ENCODE results near the gene EHD4.

EHD4 gene

DNA sequence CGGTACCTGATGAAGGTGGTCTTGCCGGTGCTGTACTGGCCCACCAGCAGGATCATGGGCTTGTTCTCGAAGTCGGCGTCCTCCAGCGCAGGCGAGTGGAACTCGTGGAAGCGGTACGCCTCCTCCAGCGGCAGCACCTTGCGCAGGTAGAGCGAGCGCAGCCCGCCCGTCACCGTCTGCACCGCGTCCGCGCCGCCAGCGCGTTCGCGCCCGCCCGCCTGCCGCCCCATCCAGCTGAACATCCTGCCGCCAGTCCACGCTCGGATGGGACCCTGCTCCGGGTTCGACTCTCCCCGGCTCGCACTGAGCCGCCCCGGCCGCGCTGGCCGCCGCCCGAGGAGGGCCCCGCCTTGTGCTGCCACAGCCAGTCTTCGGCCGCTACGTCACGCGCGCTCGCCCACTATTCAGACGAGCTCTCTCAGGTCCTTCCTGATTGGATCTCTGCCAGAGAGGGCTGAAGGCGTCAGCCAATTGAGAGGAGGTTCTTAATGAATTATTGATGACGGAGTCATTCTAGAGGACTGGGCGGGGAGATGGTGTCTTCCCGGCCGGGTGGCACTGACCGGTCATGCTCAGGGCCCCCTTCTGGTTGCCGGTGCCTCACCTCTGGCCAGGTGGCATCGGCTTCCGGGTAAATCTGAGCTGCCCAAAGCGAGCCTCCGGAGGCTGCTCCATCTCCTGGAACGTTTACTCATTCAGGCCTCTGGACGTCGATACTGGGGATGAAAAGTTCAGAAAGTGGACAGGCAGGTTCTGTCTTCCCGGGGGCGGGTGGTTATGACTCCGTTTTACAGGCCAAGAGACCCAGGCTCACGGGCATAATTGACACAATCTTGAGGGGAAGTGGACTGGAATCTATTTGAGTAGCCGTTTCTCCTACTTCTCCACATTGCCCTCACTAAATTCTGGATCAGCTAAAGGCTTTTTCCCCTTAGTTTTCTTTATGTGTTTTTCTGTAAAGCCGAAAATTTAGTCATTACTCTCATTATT lies at the start of gene EHD4:
Gene EHD4, minus strand, starts transcription at position 305 of the 990 bp plus-strand sequence. Its CDS starts 63 bp downstream, at position 242.
- Histone ChIP-seq H3K9ac (ENCODE audit: low read length) (peak within 1 kb of the TSS; percentile 87), H3K4me3 (ENCODE audit: low read length) (peak within 1 kb of the TSS; percentile 92), H3K36me3 (ENCODE audit: control insufficient read depth, insufficient read depth, low read length, severe bottlenecking) (no peaks in the 10 kb centered on the region), H3K27me3 (replicated peaks; ENCODE audit: control insufficient read depth, insufficient read depth, low read length) (no peaks in the 10 kb centered on the region), H3K4me1 (ENCODE audit: control insufficient read depth, insufficient read depth, low read length) (peaks cover 23% of the 10 kb centered on the region), H3K9me3 (ENCODE audit: control insufficient read depth, low read length) (no peaks in the 10 kb centered on the region)
- peak; percentile 100 for DNase-seq (ENCODE audit: low read depth)

DNA sequence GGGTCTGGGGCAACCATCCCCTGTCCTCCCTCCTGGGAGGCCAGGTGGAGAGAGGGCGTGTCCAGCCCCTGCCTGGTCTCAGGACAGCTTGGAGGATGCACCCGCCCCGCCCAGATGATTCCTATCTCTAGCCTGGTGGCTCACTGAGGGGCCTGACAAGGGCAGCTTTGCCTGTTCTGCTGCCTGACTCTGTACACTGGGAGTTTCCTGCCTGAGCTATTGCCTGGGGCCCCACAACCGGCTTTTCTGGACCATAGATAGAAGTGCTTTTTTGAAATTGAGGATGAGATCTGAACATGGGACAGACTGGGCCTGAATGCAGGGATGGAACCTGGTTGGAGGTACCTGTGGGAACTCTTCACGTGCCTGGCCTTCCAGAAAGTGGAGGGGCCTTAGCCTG lies 49.2 kb upstream of the EHD4 start:
- DNase-seq (ENCODE audit: low read depth): no peak
- Histone ChIP-seq H3K9me3 (ENCODE audit: control insufficient read depth, low read length) (peaks cover 16% of the 10 kb centered on the region), H3K36me3 (ENCODE audit: control insufficient read depth, insufficient read depth, low read length, severe bottlenecking) (no peaks in the 10 kb centered on the region), H3K27me3 (replicated peaks; ENCODE audit: control insufficient read depth, insufficient read depth, low read length) (peaks cover 51% of the 10 kb centered on the region), H3K9ac (ENCODE audit: low read length) (no peak overlapping the region), H3K4me1 (ENCODE audit: control insufficient read depth, insufficient read depth, low read length) (no peaks in the 10 kb centered on the region), H3K4me3 (ENCODE audit: low read length) (no peak overlapping the region)

DNA sequence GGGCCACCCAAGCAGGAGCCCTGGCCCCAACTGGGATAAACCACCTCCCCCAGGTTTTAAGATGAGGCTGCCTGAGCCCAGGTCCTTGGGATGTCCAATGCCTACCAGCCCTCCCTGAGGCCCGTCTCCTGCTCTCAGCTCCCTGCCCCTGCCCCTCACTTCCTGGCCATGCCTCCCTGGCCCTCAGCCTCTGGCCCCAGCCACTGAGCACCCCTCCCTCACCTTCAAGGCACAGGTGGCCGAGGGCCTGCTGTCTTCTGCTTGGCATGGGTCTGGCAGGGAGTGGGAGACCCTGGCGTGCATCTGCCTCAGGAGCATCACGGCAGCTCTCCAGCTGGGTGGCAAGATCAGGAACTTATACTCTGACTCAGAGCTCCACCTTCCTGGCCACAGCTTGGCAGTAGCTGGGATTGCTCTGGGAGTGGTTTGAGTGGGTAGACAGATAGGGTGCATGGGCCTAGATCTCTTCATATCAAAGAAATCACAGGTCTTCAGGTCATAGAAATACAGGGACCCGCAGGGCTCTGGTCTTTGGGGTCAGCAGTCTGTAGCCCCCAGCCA lies 48.4 kb upstream of the EHD4 start, which contains the start of gene PLA2G4E:
Gene PLA2G4E, minus strand, starts transcription at position 330 of the 561 bp plus-strand sequence. Its CDS starts 12 bp downstream, at position 318.
- no peaks in the 10 kb centered on the region for H3K36me3 ChIP-seq (ENCODE audit: control insufficient read depth, insufficient read depth, low read length, severe bottlenecking)
- DNase-seq (ENCODE audit: low read depth): no peak
- peaks cover 50% of the 10 kb centered on the region for H3K27me3 ChIP-seq (replicated peaks; ENCODE audit: control insufficient read depth, insufficient read depth, low read length)
- H3K4me3 ChIP-seq (ENCODE audit: low read length): no peak within 1 kb of the TSS
- no peaks in the 10 kb centered on the region for H3K4me1 ChIP-seq (ENCODE audit: control insufficient read depth, insufficient read depth, low read length)
- no peak within 1 kb of the TSS for H3K9ac ChIP-seq (ENCODE audit: low read length)
- peaks cover 16% of the 10 kb centered on the region for H3K9me3 ChIP-seq (ENCODE audit: control insufficient read depth, low read length)

DNA sequence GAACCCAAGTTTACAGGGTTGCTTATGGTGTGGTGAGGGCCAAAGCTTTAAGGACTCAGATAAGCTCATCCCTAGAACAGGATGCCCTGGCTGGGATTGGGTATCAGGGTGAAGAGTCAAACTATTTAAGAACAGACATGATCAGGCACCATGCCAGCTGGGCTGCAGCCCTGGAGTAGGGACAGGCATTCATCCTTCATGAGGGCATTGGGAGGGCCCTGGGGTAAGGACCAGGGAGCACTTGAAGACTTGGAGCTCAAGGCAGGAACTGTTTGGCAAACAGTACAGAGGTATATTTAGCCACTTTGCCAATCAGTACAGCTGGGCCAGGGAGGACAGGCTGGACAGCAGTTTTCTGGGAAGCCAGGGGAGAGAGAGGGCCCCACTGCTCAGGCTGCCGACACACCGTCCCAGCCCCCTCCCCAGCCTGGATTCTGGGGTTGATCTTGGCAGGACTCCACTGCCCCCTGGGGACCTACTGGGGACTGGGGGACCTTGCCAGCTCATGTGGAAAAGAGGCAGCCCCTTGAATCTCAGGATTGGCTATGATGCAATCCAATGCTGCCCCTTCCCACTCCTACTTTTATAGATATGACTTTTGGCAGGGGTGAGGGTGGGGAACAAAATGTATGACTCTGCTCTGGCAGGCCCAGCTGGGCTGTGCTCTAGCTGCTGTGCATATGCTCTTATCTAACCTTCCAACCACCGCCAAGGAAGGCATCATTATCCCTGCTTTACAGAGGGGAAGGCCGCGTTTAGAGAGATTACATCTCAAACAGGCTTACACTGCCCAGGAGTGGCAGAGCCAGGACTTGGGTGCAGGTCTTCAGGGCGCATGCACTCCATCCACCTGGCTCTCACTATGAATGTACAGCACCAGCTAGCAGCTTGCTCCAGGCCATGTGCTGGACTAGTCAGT lies 46.2 kb upstream of the EHD4 start:
- no peaks in the 10 kb centered on the region for H3K4me1 ChIP-seq (ENCODE audit: control insufficient read depth, insufficient read depth, low read length)
- H3K4me3 ChIP-seq (ENCODE audit: low read length): no peak overlapping the region
- DNase-seq (ENCODE audit: low read depth): no peak
- H3K36me3 ChIP-seq (ENCODE audit: control insufficient read depth, insufficient read depth, low read length, severe bottlenecking): no peaks in the 10 kb centered on the region
- H3K9ac ChIP-seq (ENCODE audit: low read length): no peak overlapping the region
- H3K9me3 ChIP-seq (ENCODE audit: control insufficient read depth, low read length): peaks cover 16% of the 10 kb centered on the region
- H3K27me3 ChIP-seq (replicated peaks; ENCODE audit: control insufficient read depth, insufficient read depth, low read length): peaks cover 67% of the 10 kb centered on the region

DNA sequence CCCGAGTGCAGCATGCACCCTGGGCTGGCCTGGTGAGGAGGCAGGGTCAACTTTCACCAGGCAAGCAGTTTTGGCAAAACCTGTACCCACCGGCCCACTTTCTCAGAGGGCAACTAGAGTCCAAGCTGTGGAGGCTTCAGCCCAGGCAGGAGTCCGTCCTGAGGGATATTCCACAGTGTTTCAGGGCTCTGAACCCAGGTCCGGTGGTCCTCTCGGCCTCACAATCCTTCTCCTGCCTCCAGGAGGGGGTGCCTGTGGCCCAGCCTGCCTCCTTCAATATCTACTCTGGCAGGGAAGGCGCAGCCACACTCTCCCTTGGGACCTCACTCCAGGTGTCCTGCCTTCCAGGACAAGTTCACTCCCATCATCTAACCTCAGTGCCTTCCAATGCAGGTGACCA lies 44.6 kb upstream of the EHD4 start:
- Histone ChIP-seq H3K4me3 (ENCODE audit: low read length) (no peak overlapping the region), H3K4me1 (ENCODE audit: control insufficient read depth, insufficient read depth, low read length) (no peaks in the 10 kb centered on the region), H3K27me3 (replicated peaks; ENCODE audit: control insufficient read depth, insufficient read depth, low read length) (peaks cover 72% of the 10 kb centered on the region), H3K9ac (ENCODE audit: low read length) (no peak overlapping the region), H3K36me3 (ENCODE audit: control insufficient read depth, insufficient read depth, low read length, severe bottlenecking) (no peaks in the 10 kb centered on the region), H3K9me3 (ENCODE audit: control insufficient read depth, low read length) (peaks cover under 1% of the 10 kb centered on the region)
- no peak for DNase-seq (ENCODE audit: low read depth)

GRCh38 chr15:42014406-42014805 lies 42.0 kb upstream of the EHD4 start:
- Histone ChIP-seq H3K9ac (ENCODE audit: low read length) (no peak overlapping the region), H3K9me3 (ENCODE audit: control insufficient read depth, low read length) (no peaks in the 10 kb centered on the region), H3K4me3 (ENCODE audit: low read length) (no peak overlapping the region), H3K36me3 (ENCODE audit: control insufficient read depth, insufficient read depth, low read length, severe bottlenecking) (no peaks in the 10 kb centered on the region), H3K4me1 (ENCODE audit: control insufficient read depth, insufficient read depth, low read length) (peaks cover 7% of the 10 kb centered on the region), H3K27me3 (replicated peaks; ENCODE audit: control insufficient read depth, insufficient read depth, low read length) (peaks cover 59% of the 10 kb centered on the region)
- DNase-seq (ENCODE audit: low read depth): no peak

DNA sequence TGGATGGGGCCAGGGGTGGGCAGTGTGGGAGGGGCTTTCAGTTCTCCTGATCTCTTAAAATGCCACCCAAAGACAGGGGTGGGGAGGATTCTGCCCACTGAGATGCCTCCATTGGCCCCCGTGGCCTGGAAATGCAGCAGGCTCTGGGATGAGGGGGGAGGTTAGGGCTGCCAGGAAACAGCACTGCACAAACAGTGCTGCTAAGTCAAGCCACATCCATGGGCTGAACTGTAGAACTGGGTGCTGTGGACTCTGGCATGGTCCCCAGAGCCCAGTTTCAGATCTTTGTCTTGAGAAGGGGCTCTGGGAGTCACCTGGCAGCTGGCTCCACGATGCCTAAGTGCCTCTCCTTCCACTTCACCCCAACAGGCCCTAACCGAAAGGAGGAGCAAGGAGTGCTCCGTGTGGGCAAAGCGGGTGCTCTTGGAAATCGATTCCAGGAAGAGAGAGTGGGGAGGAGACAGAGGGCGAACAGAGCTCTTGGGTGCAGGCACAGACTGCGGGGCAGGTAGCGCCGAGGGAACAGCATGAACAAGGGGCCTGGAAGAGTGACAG lies 40.6 kb upstream of the EHD4 start:
- no peak for DNase-seq (ENCODE audit: low read depth)
- H3K4me1 ChIP-seq (ENCODE audit: control insufficient read depth, insufficient read depth, low read length): peaks cover 7% of the 10 kb centered on the region

GRCh38 chr15:42012241-42012640 lies 39.9 kb upstream of the EHD4 start:
- no peak for DNase-seq (ENCODE audit: low read depth)
- Histone ChIP-seq H3K9ac (ENCODE audit: low read length) (no peak overlapping the region), H3K27me3 (replicated peaks; ENCODE audit: control insufficient read depth, insufficient read depth, low read length) (peaks cover 52% of the 10 kb centered on the region), H3K36me3 (ENCODE audit: control insufficient read depth, insufficient read depth, low read length, severe bottlenecking) (no peaks in the 10 kb centered on the region), H3K4me1 (ENCODE audit: control insufficient read depth, insufficient read depth, low read length) (peaks cover 7% of the 10 kb centered on the region), H3K4me3 (ENCODE audit: low read length) (no peak overlapping the region), H3K9me3 (ENCODE audit: control insufficient read depth, low read length) (peaks cover 6% of the 10 kb centered on the region)

More for the DNA sequence above, 40.6 kb upstream of the EHD4 start:
- Histone ChIP-seq H3K27me3 (replicated peaks; ENCODE audit: control insufficient read depth, insufficient read depth, low read length) (peaks cover 60% of the 10 kb centered on the region), H3K36me3 (ENCODE audit: control insufficient read depth, insufficient read depth, low read length, severe bottlenecking) (no peaks in the 10 kb centered on the region), H3K9me3 (ENCODE audit: control insufficient read depth, low read length) (no peaks in the 10 kb centered on the region), H3K9ac (ENCODE audit: low read length) (no peak overlapping the region), H3K4me3 (ENCODE audit: low read length) (no peak overlapping the region)

- H3K9me3 ChIP-seq (ENCODE audit: control insufficient read depth, low read length): peaks cover 16% of the 10 kb centered on the region
- no peak for DNase-seq (ENCODE audit: low read depth)
- peaks cover 7% of the 10 kb centered on the region for H3K4me1 ChIP-seq (ENCODE audit: control insufficient read depth, insufficient read depth, low read length)
- peaks cover 50% of the 10 kb centered on the region for H3K27me3 ChIP-seq (replicated peaks; ENCODE audit: control insufficient read depth, insufficient read depth, low read length)
- H3K4me3 ChIP-seq (ENCODE audit: low read length): no peak overlapping the region
- no peak overlapping the region for H3K9ac ChIP-seq (ENCODE audit: low read length)
- no peaks in the 10 kb centered on the region for H3K36me3 ChIP-seq (ENCODE audit: control insufficient read depth, insufficient read depth, low read length, severe bottlenecking)
These were observed 38.7 kb upstream of the EHD4 start for GRCh38 chr15:42011074-42011473.

DNA sequence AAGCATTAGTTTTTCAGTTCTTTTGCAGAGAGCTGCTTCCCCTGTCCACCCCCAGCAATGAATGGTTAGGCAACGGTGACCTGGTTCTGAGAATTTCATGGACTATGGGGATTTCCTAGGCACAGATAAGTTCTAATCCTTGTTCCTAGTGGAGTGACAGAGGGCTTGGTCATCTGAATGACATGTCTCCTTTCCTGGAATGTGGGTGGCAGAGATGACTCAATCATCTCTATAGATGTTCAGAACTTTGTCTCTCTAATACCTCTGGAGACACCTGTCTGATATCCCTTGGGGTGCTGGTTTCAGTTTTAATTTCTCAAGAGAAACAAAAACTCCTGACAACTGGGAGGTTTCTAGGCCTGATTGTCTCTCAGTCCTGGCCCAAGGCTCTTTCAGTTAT lies 38.1 kb upstream of the EHD4 start:
- peaks cover 16% of the 10 kb centered on the region for H3K9me3 ChIP-seq (ENCODE audit: control insufficient read depth, low read length)
- H3K9ac ChIP-seq (ENCODE audit: low read length): no peak overlapping the region
- H3K27me3 ChIP-seq (replicated peaks; ENCODE audit: control insufficient read depth, insufficient read depth, low read length): peaks cover 50% of the 10 kb centered on the region
- H3K36me3 ChIP-seq (ENCODE audit: control insufficient read depth, insufficient read depth, low read length, severe bottlenecking): no peaks in the 10 kb centered on the region
- no peak overlapping the region for H3K4me3 ChIP-seq (ENCODE audit: low read length)
- peak; percentile 2 for DNase-seq (ENCODE audit: low read depth)
- H3K4me1 ChIP-seq (ENCODE audit: control insufficient read depth, insufficient read depth, low read length): peaks cover 7% of the 10 kb centered on the region
